A549 (cell line): Measurements from ENCODE around the gene RBX1. TPM values are rescaled to one million over a fixed set of nuclear protein-coding genes. Genes with fewer than 3 reads are reported as not detected.
"Not testable (repeated sequence)": the region's sequence is repeated elsewhere in the genome, so short reads cannot be mapped to it uniquely, and the experiment has no call there.

ENCODE experiments used
- ATAC-seq, 2 experiments: fragments of 200-7000 bp in 1 of 2; fragments of >200 bp in 1 of 2; cut with Nextera tagmentation in 1 of 2; cut with Tn5 transposase in 1 of 2; 3 replicates each; pipeline versions ENCODE4 v1.8.0 to v1.9.1; 2018 to 2020; ENCODE audit warnings: mild to moderate bottlenecking in 1 of 2, moderate library complexity in 1 of 2
- CTCF ChIA-PET: fragments of 300-600 bp; sonication (Branson Sonifier 250); formaldehyde crosslinking; extraction: SDS; loops from one replicate; lab custom pipeline; 2021; ENCODE audit warnings: antibody characterized with exemption, inconsistent platforms; lab: Yijun Ruan, JAX
- POLR2A ChIA-PET: fragments of 350-600 bp; formaldehyde crosslinking; extraction: SDS; loops from one replicate; lab custom pipeline; 2021; ENCODE audit warnings: antibody characterized with exemption, inconsistent platforms; lab: Yijun Ruan, JAX
- DNase-seq, 2 experiments: peaks; one replicate each; pipeline versions ENCODE4 v3.0.0 to v3.0.0-alpha.2; 2011 to 2016; ENCODE audit warnings: low read depth in 1 of 2, low spot score in 1 of 2
- FAIRE-seq: peaks from 2 replicates; lab custom pipeline; 2011; peaks lifted over from hg19 to GRCh38; lab: Jason Lieb, UNC
- H3K27ac ChIP-seq, 2 experiments: fragments of >200 bp; sonication (Bioruptor Twin); formaldehyde crosslinking; 3 replicates each; pipeline ENCODE4 v1.5.1; 2016 to 2017
- H3K4me1 ChIP-seq: fragments of >200 bp; sonication (Bioruptor Twin); formaldehyde crosslinking; 3 replicates; pipeline ENCODE4 v1.6.1; 2016
- H3K4me2 ChIP-seq: fragments of >200 bp; sonication (Bioruptor Twin); formaldehyde crosslinking; 3 replicates; pipeline ENCODE4 v1.6.1; 2016
- H3K4me3 ChIP-seq: fragments of >200 bp; sonication (Bioruptor Twin); formaldehyde crosslinking; 3 replicates; pipeline ENCODE4 v1.5.1; 2016
- H3K9me3 ChIP-seq: fragments of >200 bp; sonication (Bioruptor Twin); formaldehyde crosslinking; 3 replicates; pipeline ENCODE4 v1.6.1; 2016
- CEBPB ChIP-seq, 2 experiments: fragments of >200 bp in 1 of 2; sonication (Bioruptor Twin) in 1 of 2; formaldehyde crosslinking in 1 of 2; IDR thresholded peaks; 2 replicates each; pipeline ENCODE4 v1.6.1; 2012 to 2016
- ESRRA ChIP-seq: fragments of 150-350 bp; IDR thresholded peaks from 2 replicates; pipeline ENCODE4 v1.6.1; 2014; ENCODE audit warnings: mild to moderate bottlenecking, low read length, borderline replicate concordance
- FOSL2 ChIP-seq, 2 experiments: fragments of 450-650 bp in 1 of 2; fragments of >200 bp in 1 of 2; sonication (Bioruptor Twin) in 1 of 2; formaldehyde crosslinking; IDR thresholded peaks; 2 replicates each; pipeline versions ENCODE4 v1.5.0 to v1.6.1; 2016 to 2020; ENCODE audit warnings: mild to moderate bottlenecking in 1 of 2, moderate library complexity in 1 of 2
- HEYL ChIP-seq: fragments of 250-450 bp; sonication (Bioruptor Pico); IDR thresholded peaks from 2 replicates; pipeline ENCODE4 v1.8.0; 2021; ENCODE audit warnings: mild to moderate bottlenecking, moderate library complexity
- JUNB ChIP-seq: fragments of >200 bp; sonication (Bioruptor Twin); formaldehyde crosslinking; IDR thresholded peaks from 2 replicates; pipeline ENCODE4 v1.6.1; 2016
- MAFK ChIP-seq: fragments of 450-650 bp; IDR thresholded peaks from 2 replicates; pipeline ENCODE4 v1.6.1; 2014; ENCODE audit not compliant: partially characterized antibody
- MAZ ChIP-seq: fragments of 150-350 bp; IDR thresholded peaks from 2 replicates; pipeline ENCODE4 v1.6.1; 2014; ENCODE audit warnings: antibody characterized with exemption, low read depth, low read length, borderline replicate concordance
- MYC ChIP-seq: IDR thresholded peaks from 2 replicates; pipeline ENCODE4 v1.6.1; 2012; ENCODE audit warnings: mild to moderate bottlenecking, inconsistent platforms, low read length, improper control_type of control experiment, borderline replicate concordance
- RAD21 ChIP-seq, 2 experiments: fragments of >200 bp in 1 of 2; sonication (Bioruptor Twin) in 1 of 2; formaldehyde crosslinking in 1 of 2; IDR thresholded peaks in 1 of 2; conservative IDR thresholded peaks in 1 of 2; 2 replicates in 1 of 2; 3 replicates in 1 of 2; pipeline ENCODE4 v1.6.1; 2012 to 2018; ENCODE audit warnings: inconsistent platforms in 1 of 2
- USF2 ChIP-seq: fragments of 450-650 bp; IDR thresholded peaks from 2 replicates; pipeline ENCODE4 v1.6.1; 2014; ENCODE audit warnings: antibody characterized with exemption
- ZNF302 ChIP-seq: fragments of 250-450 bp; sonication (Bioruptor Pico); IDR thresholded peaks from 2 replicates; pipeline ENCODE4 v1.9.0; 2021; ENCODE audit warnings: inconsistent platforms, mild to moderate bottlenecking, moderate library complexity
- WGBS: methylation state at CpG from one replicate; pipeline ENCODE4 v1.1.6; 2017; ENCODE audit errors: missing lambda C conversion rate; 5-methylcytosine and 5-hydroxymethylcytosine counted together
- polyA plus RNA-seq, 4 experiments: library from polyadenylated mRNA; depleted of rRNA in 3 of 4; stranded (reverse); fragments of >200 nt; fragmentation: RNase III in 1 of 4; extraction: RNeasy Plus Mini Kit Qiagen cat#74134 plus additional on column Dnase treatment in 1 of 4; gene quantifications; 2 replicates in 3 of 4; 3 replicates in 1 of 4; pipeline ENCODE4 v1.2.3, GENCODE V29; 2011 to 2017

RBX1 gene
- polyA plus RNA-seq, 2 of the 4 experiments (the other 2 are of a cell fraction), result 61.7 to 82.3 TPM

GRCh38 chr22:40997520-40997919 lies 46.3 kb downstream of the RBX1 start (continued):
- no peak for TF ChIP-seq USF2

- TF ChIP-seq CEBPB (IDR thresholded peaks at IDR 0.05) (no peak), ZNF302 (CRISPR knock-in tag) (no peak), HEYL (CRISPR knock-in tag) (no peak), MAZ (no peak), ESRRA (no peak), MYC (no peak), RAD21 (conservative IDR thresholded peaks at IDR 0.05 in 1 of 2, IDR thresholded peaks at IDR 0.05 in 1 of 2) (no peak)
- no peaks in the 10 kb centered on the region for H3K9me3 ChIP-seq
- ChIA-PET CTCF (interaction anchor here (1.0 kb wide), 1 partner anchor 9 kb away, joined by 4 read pairs; no protein-coding TSS in a partner anchor), POLR2A (no interaction called here)
- 19% methylated on average over 2 of the region's 2 CpGs for WGBS
- no peak overlapping the region for H3K4me3 ChIP-seq
- ATAC-seq (no peak), FAIRE-seq (no peak), DNase-seq (no peak)
- H3K4me2 ChIP-seq, result no peak overlapping the region
- H3K4me1 ChIP-seq, result peaks cover 7% of the 10 kb centered on the region; the same call in 1 of the 3 replicates
- H3K27ac ChIP-seq, result no peak overlapping the region
Measured at GRCh38 chr22:41000040-41000565, 48.9 kb downstream of the RBX1 start.

GRCh38 chr22:41000941-41001721 lies 50.0 kb downstream of the RBX1 start:
- Histone ChIP-seq H3K27ac (no peak overlapping the region), H3K9me3 (no peaks in the 10 kb centered on the region), H3K4me2 (peak overlapping the region; percentile 25; the same call in 1 of the 3 replicates), H3K4me1 (peaks cover 7% of the 10 kb centered on the region; the same call in 1 of the 3 replicates), H3K4me3 (no peak overlapping the region)
- WGBS, result 77% methylated on average over 9 of the region's 9 CpGs
- POLR2A ChIA-PET, result no interaction called here
- CTCF ChIA-PET, result interaction anchor here (0.8 kb wide), 1 partner anchor 29 kb away, joined by 4 read pairs; no protein-coding TSS in a partner anchor
- TF ChIP-seq JUNB (no peak), ESRRA (no peak), MYC (no peak)
- TF ChIP-seq, all 56 proteins: peak for 0
- ATAC-seq (peak in 1 of 2 experiments; percentile 50; a peak in 3 of 6 replicates), FAIRE-seq (no peak), DNase-seq (no peak)

- ATAC-seq (peak; percentile 66 to 82; a peak in 4 of 6 replicates), FAIRE-seq (no peak), DNase-seq (peak in 1 of 2 experiments; percentile 34)
- no peaks in the 10 kb centered on the region for H3K9me3 ChIP-seq
- no peak; the same call in 1 of the 2 replicates for TF ChIP-seq FOSL2 (IDR thresholded peaks at IDR 0.05)
- peak; percentile 37 for TF ChIP-seq FOSL2 (CRISPR knock-in tag; IDR thresholded peaks at IDR 0.05)
- TF ChIP-seq MAFK, result no peak
- no peak overlapping the region for H3K27ac ChIP-seq
- 10% methylated on average over 1 of the region's 1 CpG for WGBS
- CTCF ChIA-PET, result interaction anchor here (0.8 kb wide), 1 partner anchor 30 kb away, joined by 4 read pairs; no protein-coding TSS in a partner anchor
- H3K4me2 ChIP-seq, result peak overlapping the region; percentile 25; the same call in 1 of the 3 replicates
- POLR2A ChIA-PET, result no interaction called here
- no peak overlapping the region for H3K4me3 ChIP-seq
- H3K4me1 ChIP-seq, result peaks cover 7% of the 10 kb centered on the region; the same call in 1 of the 3 replicates
Measured at GRCh38 chr22:41001722-41002122, 50.5 kb downstream of the RBX1 start.

GRCh38 chr22:41002386-41002785 lies 51.2 kb downstream of the RBX1 start:
- ATAC-seq, DNase-seq, H3K4me3 ChIP-seq, H3K9me3 ChIP-seq, H3K4me2 ChIP-seq, FAIRE-seq, H3K4me1 ChIP-seq, H3K27ac ChIP-seq, CTCF ChIA-PET: not testable (repeated sequence)
- POLR2A ChIA-PET, result interaction anchor here (1.6 kb wide), 1 partner anchor 51 kb away, joined by 10 read pairs; the partner anchor contains the start of gene RBX1
- 77% methylated on average over 9 of the region's 11 CpGs for WGBS
